Measurements from ENCODE around the gene OTUB1.
"Not testable (repeated sequence)": the region's sequence is repeated elsewhere in the genome, so short reads cannot be mapped to it uniquely, and the experiment has no call there.

OTUB1 gene

DNA sequence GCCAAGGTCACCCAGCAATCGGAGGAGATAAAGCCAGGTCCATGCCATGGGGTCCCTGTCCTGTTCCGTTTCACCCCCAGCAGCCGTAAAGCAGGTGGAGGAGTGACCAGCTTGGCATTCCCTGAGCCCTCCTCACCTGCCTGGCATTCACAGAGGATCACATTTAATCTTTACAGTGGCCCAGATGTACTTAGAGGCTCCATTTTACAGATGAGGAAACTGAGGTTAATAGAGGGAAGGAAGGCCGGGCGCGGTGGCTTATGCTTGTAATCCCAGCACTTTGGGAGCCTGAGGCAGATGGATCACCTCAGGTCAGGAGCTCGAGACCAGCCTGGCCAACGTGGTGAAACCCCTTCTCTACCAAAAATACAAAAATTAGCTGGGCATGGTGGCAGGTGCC is 61.1 kb downstream of the OTUB1 start:
- not testable (repeated sequence) for DNase-seq (ENCODE audit: low read depth)
